Type B pancreatic cell (in vitro differentiated cells): Measurements from ENCODE around the gene PLEKHA7. TPM values are rescaled to one million over a fixed set of nuclear protein-coding genes. Genes with fewer than 3 reads are reported as not detected.

ENCODE experiments used
- DNase-seq: peaks from one replicate; pipeline ENCODE4 v3.0.0; 2021; ENCODE audit warnings: mixed read lengths; ENCODE audit not compliant: unreplicated experiment; ENCODE audit errors: extremely low spot score
- H3K27ac Mint-ChIP-seq: 2 replicates; pipeline ENCODE4 v1.8.0; 2021; ENCODE audit warnings: mild to moderate bottlenecking, mixed read lengths
- H3K27me3 Mint-ChIP-seq: 2 replicates; pipeline ENCODE4 v1.8.0; 2021; ENCODE audit warnings: mixed read lengths
- H3K36me3 Mint-ChIP-seq: 2 replicates; pipeline ENCODE4 v1.8.0; 2021; ENCODE audit warnings: mixed read lengths
- H3K4me1 Mint-ChIP-seq: one replicate; pipeline ENCODE4 v1.8.0; 2021; ENCODE audit warnings: mixed read lengths; ENCODE audit not compliant: unreplicated experiment
- H3K4me3 Mint-ChIP-seq: 2 replicates; pipeline ENCODE4 v1.8.0; 2021; ENCODE audit warnings: mild to moderate bottlenecking, mixed read lengths
- H3K9me3 Mint-ChIP-seq: 2 replicates; pipeline ENCODE4 v1.8.0; 2021; ENCODE audit warnings: mixed read lengths
- total RNA-seq: library from RNA; stranded (reverse); gene quantifications from 2 replicates; pipeline ENCODE4 v1.2.1, GENCODE V29; 2021; ENCODE audit warnings: low replicate concordance
- TF ChIP-seq, protein P1 (sequence below): fragments of 200-600 bp; sonication (generic); conservative IDR thresholded peaks from 2 replicates; pipeline ENCODE4 v1.5.0; 2021; ENCODE audit warnings: antibody characterized with exemption, mild to moderate bottlenecking

The PLEKHA7 gene
- total RNA-seq, 1 donor from 2014 or later, result 64.7 TPM

DNA sequence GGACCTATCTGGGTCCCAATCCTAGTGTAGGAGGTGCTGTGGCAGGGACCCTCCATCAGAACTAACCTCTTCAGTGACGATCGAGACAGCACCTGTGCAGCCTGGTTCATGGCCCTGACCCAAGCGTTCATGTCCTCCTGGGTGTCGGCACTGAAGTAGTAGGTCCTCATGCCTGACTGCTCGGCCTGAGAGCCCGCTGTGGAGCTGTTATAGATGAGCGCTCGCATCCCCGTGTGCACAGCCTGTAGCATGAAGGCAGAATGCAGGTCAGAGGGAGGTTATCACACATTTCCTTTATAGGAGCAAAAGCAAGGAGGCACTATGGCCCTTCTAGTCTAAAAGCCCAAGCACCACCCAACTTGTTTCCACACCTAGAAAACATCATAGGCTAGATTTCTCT lies 172.7 kb downstream of the PLEKHA7 start:
- Mint-ChIP-seq H3K4me1 (peaks cover 4% of the 10 kb centered on the region), H3K9me3 (no peaks in the 10 kb centered on the region), H3K4me3 (no peak overlapping the region), H3K36me3 (peaks cover 32% of the 10 kb centered on the region), H3K27me3 (no peaks in the 10 kb centered on the region), H3K27ac (no peak overlapping the region)
- no peak for DNase-seq
- TF ChIP-seq, protein P1, sequence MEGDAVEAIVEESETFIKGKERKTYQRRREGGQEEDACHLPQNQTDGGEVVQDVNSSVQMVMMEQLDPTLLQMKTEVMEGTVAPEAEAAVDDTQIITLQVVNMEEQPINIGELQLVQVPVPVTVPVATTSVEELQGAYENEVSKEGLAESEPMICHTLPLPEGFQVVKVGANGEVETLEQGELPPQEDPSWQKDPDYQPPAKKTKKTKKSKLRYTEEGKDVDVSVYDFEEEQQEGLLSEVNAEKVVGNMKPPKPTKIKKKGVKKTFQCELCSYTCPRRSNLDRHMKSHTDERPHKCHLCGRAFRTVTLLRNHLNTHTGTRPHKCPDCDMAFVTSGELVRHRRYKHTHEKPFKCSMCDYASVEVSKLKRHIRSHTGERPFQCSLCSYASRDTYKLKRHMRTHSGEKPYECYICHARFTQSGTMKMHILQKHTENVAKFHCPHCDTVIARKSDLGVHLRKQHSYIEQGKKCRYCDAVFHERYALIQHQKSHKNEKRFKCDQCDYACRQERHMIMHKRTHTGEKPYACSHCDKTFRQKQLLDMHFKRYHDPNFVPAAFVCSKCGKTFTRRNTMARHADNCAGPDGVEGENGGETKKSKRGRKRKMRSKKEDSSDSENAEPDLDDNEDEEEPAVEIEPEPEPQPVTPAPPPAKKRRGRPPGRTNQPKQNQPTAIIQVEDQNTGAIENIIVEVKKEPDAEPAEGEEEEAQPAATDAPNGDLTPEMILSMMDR, result no peak

DNA sequence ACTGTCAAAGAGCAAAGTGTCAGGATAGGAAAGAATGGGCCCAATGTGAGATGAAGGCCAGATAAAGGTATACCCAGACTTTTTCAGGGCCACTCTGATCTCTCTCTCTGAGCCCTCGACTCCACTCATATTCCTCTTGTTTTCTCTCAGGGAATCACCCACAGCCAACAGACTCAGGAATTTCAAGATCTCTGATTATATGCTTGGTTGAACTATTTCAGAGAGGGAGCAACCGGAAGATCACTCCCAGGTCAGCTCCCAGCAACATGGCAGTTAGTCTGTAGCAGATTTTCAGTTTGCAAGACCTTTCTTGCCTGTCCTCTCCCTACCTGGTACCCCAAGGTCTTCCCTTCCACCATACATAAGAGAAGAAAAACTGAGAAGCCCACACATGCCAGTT lies 173.3 kb downstream of the PLEKHA7 start:
- TF ChIP-seq, protein P1, result no peak
- no peak overlapping the region for H3K4me3 Mint-ChIP-seq
- DNase-seq, result no peak
- H3K36me3 Mint-ChIP-seq, result peaks cover 31% of the 10 kb centered on the region
- peaks cover 4% of the 10 kb centered on the region for H3K4me1 Mint-ChIP-seq
- H3K9me3 Mint-ChIP-seq, result no peaks in the 10 kb centered on the region
- H3K27ac Mint-ChIP-seq, result no peak overlapping the region
- no peaks in the 10 kb centered on the region for H3K27me3 Mint-ChIP-seq

DNA sequence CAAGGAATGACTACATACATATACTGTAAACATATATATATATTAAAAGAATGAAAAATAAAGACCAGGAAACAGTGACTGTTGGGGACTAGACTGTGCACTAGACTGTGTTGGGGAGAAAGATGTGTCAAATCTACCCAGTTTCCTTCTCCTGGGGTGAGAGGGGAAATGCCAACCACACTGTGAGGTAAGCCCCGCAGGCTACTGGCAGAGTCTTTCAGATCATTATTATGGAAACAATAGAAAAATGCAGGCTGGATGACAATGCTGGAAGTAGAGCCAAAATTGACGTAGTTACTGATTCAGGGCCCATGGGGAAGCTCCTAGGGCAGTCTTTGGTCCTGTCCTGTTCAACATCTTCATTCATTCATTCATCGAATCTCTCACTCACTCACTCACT lies 174.4 kb downstream of the PLEKHA7 start:
- Mint-ChIP-seq H3K27ac (no peak overlapping the region), H3K27me3 (no peaks in the 10 kb centered on the region), H3K4me3 (no peak overlapping the region), H3K4me1 (peaks cover 4% of the 10 kb centered on the region), H3K9me3 (no peaks in the 10 kb centered on the region), H3K36me3 (peaks cover 31% of the 10 kb centered on the region)
- no peak for DNase-seq
- TF ChIP-seq, protein P1, result no peak

DNA sequence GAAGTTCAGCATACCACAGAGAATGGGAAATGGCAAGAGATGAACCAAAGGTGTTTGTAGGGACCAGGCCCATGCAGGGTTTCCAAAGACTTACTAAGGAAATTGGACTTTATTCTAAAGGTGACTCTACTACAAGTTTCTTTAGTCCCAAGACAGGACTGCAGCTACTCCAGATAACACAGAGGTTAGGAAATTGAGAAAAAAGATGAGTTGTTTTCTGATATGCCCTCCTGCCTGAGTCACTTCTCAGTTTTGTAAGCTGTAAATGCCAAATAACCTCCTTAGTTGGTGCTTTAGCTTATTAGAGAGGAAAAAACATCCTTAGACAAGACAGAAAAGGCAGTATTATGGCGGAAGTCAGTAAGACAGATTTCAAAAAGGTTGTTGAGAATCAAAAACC lies 179.8 kb downstream of the PLEKHA7 start:
- no peak for DNase-seq
- Mint-ChIP-seq H3K4me3 (no peak overlapping the region), H3K36me3 (peaks cover 28% of the 10 kb centered on the region), H3K27me3 (no peaks in the 10 kb centered on the region), H3K9me3 (no peaks in the 10 kb centered on the region), H3K27ac (no peak overlapping the region), H3K4me1 (peaks cover 11% of the 10 kb centered on the region)
- TF ChIP-seq, protein P1, result no peak

DNA sequence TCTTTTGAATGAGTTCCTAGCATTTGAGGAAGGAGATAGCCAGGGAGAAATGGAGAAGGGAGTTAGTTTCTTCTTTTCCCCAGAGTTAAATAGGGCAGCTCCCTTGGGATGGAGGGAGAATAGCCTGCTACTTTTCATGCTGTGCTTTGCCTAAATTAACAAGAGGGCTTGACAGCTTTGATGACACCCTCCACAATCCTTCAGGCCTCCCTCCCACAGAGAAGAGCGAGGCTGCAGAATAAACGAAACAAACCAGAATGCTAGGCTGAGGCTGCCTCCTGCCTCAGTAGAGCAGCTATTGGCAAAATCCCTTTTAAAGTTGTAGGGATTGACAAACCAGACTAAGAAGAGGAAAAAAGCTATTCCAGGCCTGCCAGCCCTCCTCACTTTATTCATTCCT lies 181.2 kb downstream of the PLEKHA7 start:
- Mint-ChIP-seq H3K36me3 (peaks cover 28% of the 10 kb centered on the region), H3K4me3 (no peak overlapping the region), H3K9me3 (no peaks in the 10 kb centered on the region), H3K27ac (peak overlapping the region; percentile 14), H3K27me3 (no peaks in the 10 kb centered on the region), H3K4me1 (peaks cover 11% of the 10 kb centered on the region)
- no peak for DNase-seq
- TF ChIP-seq, protein P1, result no peak

DNA sequence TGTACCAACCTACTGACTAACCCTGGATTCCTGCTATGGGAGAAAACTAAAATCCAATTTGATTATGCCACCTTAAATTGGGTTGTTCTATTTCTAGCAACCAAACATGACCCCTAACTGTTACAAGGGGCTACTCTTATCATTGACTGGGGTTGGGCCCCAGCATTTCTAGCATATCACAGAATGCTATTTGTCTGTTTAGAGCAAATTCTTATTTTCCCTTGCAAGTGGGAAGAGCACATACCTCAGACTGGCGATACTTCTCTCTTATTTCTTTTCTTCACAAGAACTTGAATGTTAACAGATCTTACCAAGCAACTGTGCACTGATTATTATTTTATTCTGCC lies 182.0 kb downstream of the PLEKHA7 start:
- Mint-ChIP-seq H3K36me3 (peaks cover 25% of the 10 kb centered on the region), H3K4me3 (no peak overlapping the region), H3K27me3 (no peaks in the 10 kb centered on the region), H3K4me1 (peaks cover 11% of the 10 kb centered on the region), H3K9me3 (no peaks in the 10 kb centered on the region), H3K27ac (peak overlapping the region; percentile 5)
- DNase-seq, result no peak
- TF ChIP-seq, protein P1, result no peak
